Hepatocyte (in vitro differentiated cells): Measurements from ENCODE around the gene F2R.

Experiments
- EZH2 ChIP-seq: fragments of 200-600 bp; sonication (generic); IDR thresholded peaks from 2 replicates; pipeline ENCODE4 v1.6.1; 2016; ENCODE audit warnings: antibody characterized with exemption, mild to moderate bottlenecking, borderline replicate concordance
- TF ChIP-seq, protein P1 (sequence below): fragments of 200-600 bp; sonication (generic); IDR thresholded peaks from 2 replicates; pipeline ENCODE4 v1.5.1; 2016; ENCODE audit warnings: antibody characterized with exemption, mild to moderate bottlenecking; ENCODE audit not compliant: poor library complexity

GRCh38 chr5:76679231-76679630 lies 36.7 kb upstream of the F2R start:
- TF ChIP-seq, protein P1, sequence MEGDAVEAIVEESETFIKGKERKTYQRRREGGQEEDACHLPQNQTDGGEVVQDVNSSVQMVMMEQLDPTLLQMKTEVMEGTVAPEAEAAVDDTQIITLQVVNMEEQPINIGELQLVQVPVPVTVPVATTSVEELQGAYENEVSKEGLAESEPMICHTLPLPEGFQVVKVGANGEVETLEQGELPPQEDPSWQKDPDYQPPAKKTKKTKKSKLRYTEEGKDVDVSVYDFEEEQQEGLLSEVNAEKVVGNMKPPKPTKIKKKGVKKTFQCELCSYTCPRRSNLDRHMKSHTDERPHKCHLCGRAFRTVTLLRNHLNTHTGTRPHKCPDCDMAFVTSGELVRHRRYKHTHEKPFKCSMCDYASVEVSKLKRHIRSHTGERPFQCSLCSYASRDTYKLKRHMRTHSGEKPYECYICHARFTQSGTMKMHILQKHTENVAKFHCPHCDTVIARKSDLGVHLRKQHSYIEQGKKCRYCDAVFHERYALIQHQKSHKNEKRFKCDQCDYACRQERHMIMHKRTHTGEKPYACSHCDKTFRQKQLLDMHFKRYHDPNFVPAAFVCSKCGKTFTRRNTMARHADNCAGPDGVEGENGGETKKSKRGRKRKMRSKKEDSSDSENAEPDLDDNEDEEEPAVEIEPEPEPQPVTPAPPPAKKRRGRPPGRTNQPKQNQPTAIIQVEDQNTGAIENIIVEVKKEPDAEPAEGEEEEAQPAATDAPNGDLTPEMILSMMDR, result no peak
- TF ChIP-seq EZH2, result no peak
